DND-41 (cell line): ENCODE results near the gene OXTR.

Source experiments
- CTCF ChIP-seq: IDR thresholded peaks from 2 replicates; pipeline ENCODE4 v1.5.1; 2012; ENCODE audit warnings: borderline replicate concordance, low read length, moderate library complexity, mild to moderate bottlenecking; ENCODE audit not compliant: poor library complexity, severe bottlenecking; ENCODE audit errors: extremely low read depth
- EZH2 ChIP-seq: IDR thresholded peaks from 3 replicates; pipeline ENCODE4 v1.6.1; 2012; ENCODE audit warnings: borderline replicate concordance, low read depth, mild to moderate bottlenecking, moderate library complexity, low read length, inconsistent platforms; ENCODE audit not compliant: severe bottlenecking

DNA sequence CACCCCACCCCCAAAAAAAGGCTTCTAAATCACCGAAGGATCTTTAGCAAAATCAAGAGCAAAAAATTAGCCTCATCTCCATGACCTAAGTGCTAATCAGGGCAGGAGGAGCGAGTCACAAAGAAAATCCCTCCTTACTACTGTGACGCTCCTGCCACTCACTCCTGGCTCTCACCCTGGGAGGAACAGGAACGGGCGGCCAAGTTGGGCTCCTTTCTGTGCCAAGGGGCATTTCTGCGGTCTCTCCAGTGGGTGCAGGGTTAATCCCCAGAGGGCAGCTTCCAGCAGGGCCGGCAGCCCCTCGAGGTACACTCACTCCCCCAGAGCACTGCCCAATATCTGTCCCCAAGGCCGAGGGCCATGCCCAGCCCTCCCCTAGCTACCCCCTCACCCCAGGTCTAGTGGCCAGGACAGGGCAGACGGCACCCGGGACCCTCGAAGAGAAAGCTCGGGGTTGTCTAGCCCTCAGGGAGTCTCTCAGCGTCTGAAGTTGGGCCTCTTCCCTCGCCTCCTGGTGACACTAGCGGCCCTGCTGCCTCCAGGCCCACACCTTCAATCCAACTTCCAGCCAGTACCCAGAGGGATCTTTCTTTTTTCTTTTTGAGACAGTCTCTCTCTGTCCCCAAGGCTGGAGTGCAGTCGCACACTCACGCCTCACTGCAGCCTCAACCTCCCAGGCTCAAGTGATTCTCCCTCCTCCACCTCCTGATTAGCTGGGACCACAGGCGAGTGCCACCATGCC is 35.1 kb downstream of the OXTR start:
- TF ChIP-seq CTCF (no peak), EZH2 (no peak)
